IMR-90 (cell line): ENCODE measurements around the gene TSR1. TPM values are rescaled to one million over a fixed set of nuclear protein-coding genes. Genes with fewer than 3 reads are reported as not detected.

ENCODE experiments used
- ATAC-seq: fragments of 200-7000 bp; cut with Tn5 transposase; 2 replicates; pipeline ENCODE4 v1.9.1; 2020; ENCODE audit warnings: low read depth, mild to moderate bottlenecking, moderate library complexity
- BruUV-seq: library from RNA; stranded (reverse); fragments of 400-500 nt; replicated peaks from 2 replicates; lab custom pipeline; 2021; lab: Mats Ljungman, UMichigan
- CTCF ChIA-PET: fragments of 300-600 bp; formaldehyde crosslinking; extraction: SDS; loops from one replicate; lab custom pipeline; 2021; ENCODE audit warnings: antibody characterized with exemption; lab: Yijun Ruan, JAX
- POLR2A ChIA-PET: fragments of 300-600 bp; sonication (Branson Sonifier 250); formaldehyde crosslinking; loops from one replicate; lab custom pipeline; 2022; ENCODE audit warnings: antibody characterized with exemption; ENCODE audit not compliant: unreplicated experiment; lab: Charles Lee
- DNase-seq: peaks from one replicate; pipeline ENCODE4 v3.0.0; 2013
- H2AFZ ChIP-seq: replicated peaks from 2 replicates; pipeline ENCODE3; 2013; ENCODE audit warnings: low read length, mild to moderate bottlenecking; ENCODE audit not compliant: poor library complexity
- H2AK5ac ChIP-seq: 2 replicates; pipeline ENCODE4 v1.6.1; 2013; ENCODE audit warnings: low read depth, low read length, inconsistent platforms
- H2AK9ac ChIP-seq: replicated peaks from 2 replicates; pipeline ENCODE3; 2013; ENCODE audit warnings: mild to moderate bottlenecking, low read depth, low read length, moderate library complexity; ENCODE audit not compliant: poor library complexity
- H2BK120ac ChIP-seq: 2 replicates; pipeline ENCODE4 v1.6.1; 2013; ENCODE audit warnings: low read depth, low read length, inconsistent platforms
- H2BK15ac ChIP-seq: 3 replicates; pipeline ENCODE4 v1.6.1; 2013; ENCODE audit warnings: low read depth, low read length, inconsistent platforms
- H2BK20ac ChIP-seq: 2 replicates; pipeline ENCODE4 v1.6.1; 2013; ENCODE audit warnings: low read depth, mild to moderate bottlenecking, inconsistent platforms, low read length, moderate library complexity
- H2BK5ac ChIP-seq: 2 replicates; pipeline ENCODE4 v1.6.1; 2013; ENCODE audit warnings: mild to moderate bottlenecking, low read depth, low read length, inconsistent platforms; ENCODE audit not compliant: poor library complexity, severe bottlenecking
- H3K14ac ChIP-seq: replicated peaks from 2 replicates; pipeline ENCODE4 v1.6.1; 2013; ENCODE audit warnings: low read depth, low read length, inconsistent platforms
- H3K18ac ChIP-seq: 2 replicates; pipeline ENCODE4 v1.6.1; 2013; ENCODE audit warnings: low read depth, low read length, control low read depth
- H3K23ac ChIP-seq: 2 replicates; pipeline ENCODE4 v1.6.1; 2013; ENCODE audit warnings: low read depth, low read length, inconsistent platforms
- H3K27ac ChIP-seq: 2 replicates; pipeline ENCODE4 v1.5.1; 2013; ENCODE audit warnings: mild to moderate bottlenecking, control low read depth, low read length; ENCODE audit not compliant: insufficient read depth
- H3K27me3 ChIP-seq: 2 replicates; pipeline ENCODE4 v1.6.1; 2013; ENCODE audit warnings: low read length; ENCODE audit not compliant: control insufficient read depth, insufficient read depth
- H3K36me3 ChIP-seq: 2 replicates; pipeline ENCODE4 v1.6.1; 2013; ENCODE audit warnings: low read length, mixed read lengths; ENCODE audit not compliant: control insufficient read depth, insufficient read depth
- H3K4ac ChIP-seq: 2 replicates; pipeline ENCODE4 v1.6.1; 2013; ENCODE audit warnings: low read depth, low read length, inconsistent platforms
- H3K4me1 ChIP-seq: 2 replicates; pipeline ENCODE4 v1.6.1; 2013; ENCODE audit warnings: low read length, mixed read lengths; ENCODE audit not compliant: control insufficient read depth, insufficient read depth
- H3K4me2 ChIP-seq: 2 replicates; pipeline ENCODE4 v1.6.1; 2013; ENCODE audit warnings: low read depth, mild to moderate bottlenecking, control low read depth, low read length, moderate library complexity
- H3K4me3 ChIP-seq: 2 replicates; pipeline ENCODE4 v1.5.1; 2013; ENCODE audit warnings: low read depth, mild to moderate bottlenecking, control low read depth, low read length, moderate library complexity; ENCODE audit not compliant: insufficient read depth
- H3K56ac ChIP-seq: 2 replicates; pipeline ENCODE4 v1.6.1; 2013; ENCODE audit warnings: low read length, inconsistent platforms; ENCODE audit not compliant: insufficient read depth; ENCODE audit errors: extremely low read depth
- H3K79me1 ChIP-seq, 2 experiments: 2 replicates each; pipeline ENCODE4 v1.6.1; 2013; ENCODE audit warnings: low read length in 2 of 2, inconsistent platforms in 1 of 2, low read depth in 1 of 2
- H3K9ac ChIP-seq: 2 replicates; pipeline ENCODE4 v1.6.1; 2013; ENCODE audit warnings: low read depth, low read length, control low read depth
- H3K9me1 ChIP-seq: 2 replicates; pipeline ENCODE4 v1.6.1; 2013; ENCODE audit warnings: low read length, inconsistent platforms; ENCODE audit not compliant: insufficient read depth
- H3K9me3 ChIP-seq: 2 replicates; pipeline ENCODE4 v1.6.1; 2013; ENCODE audit warnings: low read length; ENCODE audit not compliant: control insufficient read depth, insufficient read depth
- H4K20me1 ChIP-seq: 2 replicates; pipeline ENCODE4 v1.6.1; 2013; ENCODE audit warnings: low read length, inconsistent platforms; ENCODE audit not compliant: insufficient read depth
- H4K5ac ChIP-seq: 2 replicates; pipeline ENCODE4 v1.6.1; 2013; ENCODE audit warnings: mild to moderate bottlenecking, low read depth, low read length, control low read depth
- H4K8ac ChIP-seq, 2 experiments: 2 replicates each; pipeline ENCODE4 v1.6.1; 2013; ENCODE audit warnings: low read depth in 2 of 2, low read length in 2 of 2, control low read depth in 1 of 2, inconsistent platforms in 1 of 2
- H4K91ac ChIP-seq: 2 replicates; pipeline ENCODE4 v1.6.1; 2013; ENCODE audit warnings: low read depth, low read length, inconsistent platforms; ENCODE audit not compliant: insufficient read depth
- NFE2L2 ChIP-seq: fragments of 150-350 bp; IDR thresholded peaks from 2 replicates; pipeline ENCODE4 v1.6.1; 2016; ENCODE audit warnings: low read depth, mild to moderate bottlenecking, low read length
- RFX5 ChIP-seq: IDR thresholded peaks from 2 replicates; pipeline ENCODE4 v1.8.0; 2012; ENCODE audit warnings: low read depth, mild to moderate bottlenecking, low read length, moderate library complexity
- WGBS, 2 experiments: methylation state at CpG; one replicate each; pipeline versions ENCODE4 v1.1.5 to v1.1.7; 2013; ENCODE audit warnings: missing lambda C conversion rate in 2 of 2; ENCODE audit not compliant: insufficient read length in 1 of 2; ENCODE audit errors: extremely low coverage in 2 of 2; 5-methylcytosine and 5-hydroxymethylcytosine counted together
- dilution Hi-C: fragments of 300-500 bp; cut with HindIII; formaldehyde crosslinking; loops from one replicate; pipeline ENCODE4 v1.14.3; 2018; ENCODE audit warnings: low sequenced_read_pairs; ENCODE audit not compliant: unreplicated experiment
- in situ Hi-C: fragments of 300-500 bp; cut with MboI; formaldehyde crosslinking; loops from 3 replicates; pipeline ENCODE4 v1.14.3; 2019; ENCODE audit warnings: low sequenced_read_pairs, inconsistent platforms, mixed read lengths
- intact Hi-C: fragments of 100-400 bp; cut with micrococcal nuclease; formaldehyde crosslinking; loops from 2 replicates; pipeline ENCODE4 v1.10.0; 2022
- polyA plus RNA-seq, 3 experiments: library from polyadenylated mRNA; depleted of rRNA; stranded (reverse); fragments of >200 nt; gene quantifications; 2 replicates each; pipeline ENCODE4 v1.2.3, GENCODE V29; 2012; ENCODE audit warnings: low replicate concordance in 1 of 3
- total RNA-seq: library from RNA; depleted of rRNA; stranded (reverse); fragments of >200 nt; gene quantifications from 2 replicates; pipeline ENCODE4 v1.2.3, GENCODE V29; 2012

Gene TSR1
- total and polyA plus RNA-seq, 2 of the 4 experiments (the other 2 are of a cell fraction): 22.6 to 72.6 TPM

DNA sequence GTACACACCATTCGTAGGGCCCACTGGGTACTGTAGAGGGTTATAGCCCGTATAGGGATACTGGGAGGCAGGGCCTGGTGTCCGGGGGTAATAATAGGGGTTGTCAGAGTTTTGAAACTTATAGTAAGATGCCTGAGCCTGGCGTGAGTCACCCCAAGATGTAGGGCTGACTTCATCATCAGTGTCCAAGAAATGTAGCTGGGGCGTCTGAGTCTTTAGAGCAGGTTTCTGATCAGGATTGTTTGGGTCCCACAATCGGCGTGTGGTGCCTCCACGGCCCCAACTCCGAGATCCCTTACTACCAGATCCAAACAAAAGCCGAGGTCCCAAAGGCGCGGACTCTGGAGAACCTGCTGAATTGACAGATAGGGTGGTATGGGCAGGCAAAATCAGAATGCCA is 37.1 kb downstream of the TSR1 start:
- H3K4ac ChIP-seq: no peak overlapping the region
- peaks cover 1% of the 10 kb centered on the region; the same call in 1 of the 2 replicates for H3K4me1 ChIP-seq
- no peak overlapping the region for H3K9ac ChIP-seq
- no peaks in the 10 kb centered on the region for H3K9me3 ChIP-seq
- no peak overlapping the region for H3K4me3 ChIP-seq
- no peak overlapping the region for H3K27ac ChIP-seq
- in situ Hi-C loops (no loop called here), dilution Hi-C loops (no loop called here), intact Hi-C loops (no loop called here)
- H2AK5ac ChIP-seq: no peak overlapping the region
- no peak overlapping the region for H3K23ac ChIP-seq
- ChIA-PET POLR2A (no interaction called here), CTCF (interaction anchor here (0.7 kb wide), 1 partner anchor 406 kb away, joined by 5 read pairs; no protein-coding TSS in a partner anchor)
- no peaks in the 10 kb centered on the region for H3K27me3 ChIP-seq
- H4K8ac ChIP-seq: no peak overlapping the region
- no peak overlapping the region for H2AFZ ChIP-seq
- H3K36me3 ChIP-seq: peaks cover 32% of the 10 kb centered on the region
- no peak for DNase-seq
- WGBS, 2 experiments: 80% methylated on average over 2 of the region's 12 CpGs; no CpG with 5 or more reads in 1 of the 2 experiments
- H2AK9ac ChIP-seq: no peak overlapping the region
- no peak overlapping the region for H2BK15ac ChIP-seq
- ATAC-seq: no peak
- no peak overlapping the region for H3K4me2 ChIP-seq
- H3K14ac ChIP-seq: no peak overlapping the region
- no peak overlapping the region for H3K18ac ChIP-seq
- no peak overlapping the region for H2BK120ac ChIP-seq
- H4K5ac ChIP-seq: no peak overlapping the region
- BruUV-seq: no TSS peak
- H3K79me1 ChIP-seq: peaks cover 20 to 85% of the 10 kb centered on the region in 2 experiments
- H3K9me1 ChIP-seq: peaks cover 4% of the 10 kb centered on the region; the same call in 1 of the 2 replicates
- no peak overlapping the region for H2BK5ac ChIP-seq
- TF ChIP-seq RFX5 (peak; percentile 52; the same call in 1 of the 2 replicates), NFE2L2 (no peak)
- H4K91ac ChIP-seq: no peak overlapping the region
- no peak overlapping the region for H3K56ac ChIP-seq
- H4K20me1 ChIP-seq: peaks cover 14% of the 10 kb centered on the region; the same call in 1 of the 2 replicates
- no peak overlapping the region for H2BK20ac ChIP-seq
